Head of caudate nucleus (tissue), 42 donors: ENCODE data around the gene DNAJC17.

Source experiments
- DNase-seq, 42 donors: peaks; one replicate each; pipeline versions ENCODE4 v3.0.0 to v3.0.0-alpha.2; 2020 to 2021; ENCODE audit warnings: mixed read lengths in 7 of 42
- intact Hi-C: fragments of 100-400 bp; cut with DNase I; formaldehyde crosslinking; loops from one replicate; pipeline ENCODE4 v1.15.0; 2022

DNAJC17 gene

GRCh38 chr15:40721701-40722100 is 85.6 kb downstream of the DNAJC17 start:
- intact Hi-C loops = no loop called here
- DNase-seq = no peak

GRCh38 chr15:40716165-40716564 is 91.1 kb downstream of the DNAJC17 start:
- DNase-seq = no peak
- intact Hi-C loops = no loop called here
